Measurements from ENCODE around the gene SPARCL1. TPM values are rescaled to one million over a fixed set of nuclear protein-coding genes. Genes with fewer than 3 reads are reported as not detected.

Gene SPARCL1, protein sequence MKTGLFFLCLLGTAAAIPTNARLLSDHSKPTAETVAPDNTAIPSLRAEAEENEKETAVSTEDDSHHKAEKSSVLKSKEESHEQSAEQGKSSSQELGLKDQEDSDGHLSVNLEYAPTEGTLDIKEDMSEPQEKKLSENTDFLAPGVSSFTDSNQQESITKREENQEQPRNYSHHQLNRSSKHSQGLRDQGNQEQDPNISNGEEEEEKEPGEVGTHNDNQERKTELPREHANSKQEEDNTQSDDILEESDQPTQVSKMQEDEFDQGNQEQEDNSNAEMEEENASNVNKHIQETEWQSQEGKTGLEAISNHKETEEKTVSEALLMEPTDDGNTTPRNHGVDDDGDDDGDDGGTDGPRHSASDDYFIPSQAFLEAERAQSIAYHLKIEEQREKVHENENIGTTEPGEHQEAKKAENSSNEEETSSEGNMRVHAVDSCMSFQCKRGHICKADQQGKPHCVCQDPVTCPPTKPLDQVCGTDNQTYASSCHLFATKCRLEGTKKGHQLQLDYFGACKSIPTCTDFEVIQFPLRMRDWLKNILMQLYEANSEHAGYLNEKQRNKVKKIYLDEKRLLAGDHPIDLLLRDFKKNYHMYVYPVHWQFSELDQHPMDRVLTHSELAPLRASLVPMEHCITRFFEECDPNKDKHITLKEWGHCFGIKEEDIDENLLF
- 0.23 TPM for total RNA-seq (2013)
- polyA plus RNA-seq (not detected), polyA minus RNA-seq (not detected in 2 replicates), total RNA-seq (0 to 1.6 (median 0.08) reads per million in 11 experiments)

DNA sequence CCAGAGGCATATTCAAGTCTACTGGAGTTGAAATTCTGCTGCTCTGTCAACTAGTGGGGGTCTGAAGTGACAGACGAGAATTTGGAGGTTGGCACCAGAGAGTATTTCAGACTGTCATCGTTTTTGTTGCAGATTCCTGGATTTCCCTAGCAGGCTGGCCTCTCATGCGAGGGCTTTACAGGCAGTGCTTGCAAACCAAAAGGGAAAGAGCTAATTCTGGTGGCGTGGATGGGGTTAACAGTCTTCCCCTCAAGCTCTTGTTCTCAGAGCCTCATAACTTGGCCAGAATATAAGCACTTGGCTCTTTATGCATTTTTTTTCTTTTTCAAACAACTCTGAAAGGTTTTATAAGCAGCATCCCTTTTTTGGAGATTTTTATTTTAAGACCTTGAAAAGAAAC is at the start of gene SPARCL1:
Gene SPARCL1 (minus strand): TSS at position 190 of the 400 bp plus-strand sequence. CDS start 29,802 bp downstream, outside the sequence.
- no peaks in the 10 kb centered on the region for H3K27me3 ChIP-seq (ENCODE audit: control insufficient read depth in 2 of 2, insufficient read depth in 2 of 2, low read length in 2 of 2)

DNA sequence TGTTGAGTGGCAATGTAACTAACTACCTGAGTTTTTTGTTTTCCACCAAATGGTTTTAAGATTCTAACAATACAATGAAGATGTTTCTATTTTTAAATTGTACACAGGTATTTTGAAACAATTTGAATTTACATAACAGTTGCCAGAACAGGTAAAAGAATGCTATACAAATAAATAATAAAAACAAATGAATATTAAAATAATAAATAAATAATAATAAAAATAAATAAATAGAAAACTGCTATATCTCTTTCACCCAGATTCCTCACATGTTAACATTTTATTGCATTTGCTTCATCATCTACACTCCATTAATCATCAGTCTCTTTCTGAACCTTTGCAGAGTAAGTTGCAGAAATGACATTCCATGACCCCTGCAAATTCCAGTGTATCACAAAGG is 46.8 kb upstream of the SPARCL1 start:
- Mint-ChIP-seq H3K27me3 (ENCODE audit: low read depth in 3 of 3) (peaks cover 0 to 5% (median 0%) of the 10 kb centered on the region in 3 donors), H3K9me3 (peaks cover 0 to 12% (median 5%) of the 10 kb centered on the region in 7 donors), H3K27ac (no peak overlapping the region), H3K36me3 (no peaks in the 10 kb centered on the region), H3K4me3 (no peak overlapping the region), H3K4me1 (no peaks in the 10 kb centered on the region)
- Histone ChIP-seq H2AFZ (ENCODE audit: insufficient read depth, low read depth, low read length, poor library complexity, severe bottlenecking) (no peak overlapping the region), H3K9me3 (replicated peaks in 1 of 2; ENCODE audit: control insufficient read depth in 1 of 2, insufficient read depth in 1 of 2, low read length in 2 of 2) (no peaks in the 10 kb centered on the region), H3K9ac (ENCODE audit: insufficient read depth, low read length, poor library complexity, severe bottlenecking) (no peak overlapping the region), H3K4me3 (replicated peaks in 1 of 3; ENCODE audit: low read depth in 2 of 3, low read length in 3 of 3) (no peak overlapping the region), H4K20me1 (ENCODE audit: insufficient read depth, low read length) (no peaks in the 10 kb centered on the region), H3K27me3 (ENCODE audit: control insufficient read depth in 2 of 2, insufficient read depth in 2 of 2, low read length in 2 of 2) (no peaks in the 10 kb centered on the region), H3K4me1 (ENCODE audit: control insufficient read depth in 1 of 2, insufficient read depth in 2 of 2, low read length in 2 of 2) (no peaks in the 10 kb centered on the region), H3K4me2 (replicated peaks; ENCODE audit: extremely low read depth, low read length, poor library complexity, severe bottlenecking) (no peak overlapping the region), H3K27ac (ENCODE audit: low read depth in 1 of 2, low read length in 2 of 2) (no peak overlapping the region), H3K79me2 (ENCODE audit: insufficient read depth, low read length) (no peaks in the 10 kb centered on the region), H3K36me3 (replicated peaks in 1 of 2; ENCODE audit: control insufficient read depth in 1 of 2, insufficient read depth in 2 of 2, low read length in 2 of 2) (no peaks in the 10 kb centered on the region)
- intact Hi-C loops (cut with micrococcal nuclease): no loop called here
- no peak for DNase-seq
- TF ChIP-seq, protein P1, sequence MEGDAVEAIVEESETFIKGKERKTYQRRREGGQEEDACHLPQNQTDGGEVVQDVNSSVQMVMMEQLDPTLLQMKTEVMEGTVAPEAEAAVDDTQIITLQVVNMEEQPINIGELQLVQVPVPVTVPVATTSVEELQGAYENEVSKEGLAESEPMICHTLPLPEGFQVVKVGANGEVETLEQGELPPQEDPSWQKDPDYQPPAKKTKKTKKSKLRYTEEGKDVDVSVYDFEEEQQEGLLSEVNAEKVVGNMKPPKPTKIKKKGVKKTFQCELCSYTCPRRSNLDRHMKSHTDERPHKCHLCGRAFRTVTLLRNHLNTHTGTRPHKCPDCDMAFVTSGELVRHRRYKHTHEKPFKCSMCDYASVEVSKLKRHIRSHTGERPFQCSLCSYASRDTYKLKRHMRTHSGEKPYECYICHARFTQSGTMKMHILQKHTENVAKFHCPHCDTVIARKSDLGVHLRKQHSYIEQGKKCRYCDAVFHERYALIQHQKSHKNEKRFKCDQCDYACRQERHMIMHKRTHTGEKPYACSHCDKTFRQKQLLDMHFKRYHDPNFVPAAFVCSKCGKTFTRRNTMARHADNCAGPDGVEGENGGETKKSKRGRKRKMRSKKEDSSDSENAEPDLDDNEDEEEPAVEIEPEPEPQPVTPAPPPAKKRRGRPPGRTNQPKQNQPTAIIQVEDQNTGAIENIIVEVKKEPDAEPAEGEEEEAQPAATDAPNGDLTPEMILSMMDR (IDR thresholded peaks at IDR 0.05): no peak

More for the DNA sequence above, at the start of gene SPARCL1:
- Histone ChIP-seq H3K36me3 (replicated peaks in 1 of 2; ENCODE audit: control insufficient read depth in 1 of 2, insufficient read depth in 2 of 2, low read length in 2 of 2) (no peaks in the 10 kb centered on the region), H3K4me2 (replicated peaks; ENCODE audit: extremely low read depth, low read length, poor library complexity, severe bottlenecking) (no peak within 1 kb of the TSS), H3K27ac (ENCODE audit: low read depth in 1 of 2, low read length in 2 of 2) (no peak within 1 kb of the TSS), H3K9ac (ENCODE audit: insufficient read depth, low read length, poor library complexity, severe bottlenecking) (no peak within 1 kb of the TSS), H3K4me3 (replicated peaks in 1 of 3; ENCODE audit: low read depth in 2 of 3, low read length in 3 of 3) (no peak within 1 kb of the TSS), H3K4me1 (ENCODE audit: control insufficient read depth in 1 of 2, insufficient read depth in 2 of 2, low read length in 2 of 2) (no peaks in the 10 kb centered on the region), H3K79me2 (ENCODE audit: insufficient read depth, low read length) (no peaks in the 10 kb centered on the region), H3K9me3 (replicated peaks in 1 of 2; ENCODE audit: control insufficient read depth in 1 of 2, insufficient read depth in 1 of 2, low read length in 2 of 2) (peaks cover 8 to 10% of the 10 kb centered on the region in 2 donors), H2AFZ (ENCODE audit: insufficient read depth, low read depth, low read length, poor library complexity, severe bottlenecking) (no peak within 1 kb of the TSS), H4K20me1 (ENCODE audit: insufficient read depth, low read length) (no peaks in the 10 kb centered on the region)
- Mint-ChIP-seq H3K4me3 (no peak within 1 kb of the TSS), H3K36me3 (no peaks in the 10 kb centered on the region), H3K9me3 (peaks cover 2 to 12% (median 9%) of the 10 kb centered on the region in 7 donors), H3K27ac (no peak within 1 kb of the TSS), H3K4me1 (no peaks in the 10 kb centered on the region), H3K27me3 (ENCODE audit: low read depth in 3 of 3) (peaks cover 0 to 4% (median 0%) of the 10 kb centered on the region in 3 donors)
- 82% methylated on average over 3 of the region's 4 CpGs for WGBS (ENCODE audit: insufficient coverage)
- intact Hi-C loops (cut with micrococcal nuclease): no loop called here
- no peak for DNase-seq
- TF ChIP-seq, protein P1 (IDR thresholded peaks at IDR 0.05): no peak

Data from CD14-positive monocyte (primary cell).